H9 (cell line): ENCODE measurements around the gene PRLH. TPM values are rescaled to one million over a fixed set of nuclear protein-coding genes. Genes with fewer than 3 reads are reported as not detected.
A peak's percentile ranks its signal among the peaks of the same experiment; 100 is the strongest.

ENCODE experiments used
- DNase-seq: peaks from one replicate; pipeline ENCODE4 v3.0.0-alpha.2; 2017
- H2AFZ ChIP-seq: one replicate; pipeline ENCODE4 v1.6.1; 2013; ENCODE audit warnings: mild to moderate bottlenecking, low read length, control low read depth, moderate library complexity
- H2AK5ac ChIP-seq: 2 replicates; pipeline ENCODE4 v1.6.1; 2013; ENCODE audit warnings: low read length, control low read depth, mixed read lengths; ENCODE audit not compliant: insufficient read length
- H2BK120ac ChIP-seq: one replicate; pipeline ENCODE4 v1.6.1; 2013; ENCODE audit warnings: low read depth, mild to moderate bottlenecking, low read length, control low read depth, inconsistent platforms; ENCODE audit not compliant: poor library complexity, severe bottlenecking
- H2BK12ac ChIP-seq: 2 replicates; pipeline ENCODE4 v1.6.1; 2013; ENCODE audit warnings: low read length, control low read depth, mixed read lengths, low read depth; ENCODE audit not compliant: insufficient read length
- H2BK15ac ChIP-seq: 2 replicates; pipeline ENCODE4 v1.6.1; 2013; ENCODE audit warnings: low read depth, low read length, control low read depth
- H2BK20ac ChIP-seq: one replicate; pipeline ENCODE4 v1.6.1; 2013; ENCODE audit warnings: low read depth, mild to moderate bottlenecking, low read length, control low read depth, inconsistent platforms; ENCODE audit not compliant: poor library complexity, severe bottlenecking
- H2BK5ac ChIP-seq: 2 replicates; pipeline ENCODE4 v1.6.1; 2013; ENCODE audit warnings: low read length, control low read depth, mixed read lengths; ENCODE audit not compliant: insufficient read length
- H3K14ac ChIP-seq: 2 replicates; pipeline ENCODE4 v1.6.1; 2013; ENCODE audit warnings: low read length, control low read depth; ENCODE audit not compliant: insufficient read depth
- H3K18ac ChIP-seq: 2 replicates; pipeline ENCODE4 v1.6.1; 2013; ENCODE audit warnings: low read depth, mild to moderate bottlenecking, mixed read lengths, low read length, control low read depth; ENCODE audit not compliant: insufficient read length
- H3K23ac ChIP-seq: 2 replicates; pipeline ENCODE4 v1.6.1; 2013; ENCODE audit warnings: low read length, control low read depth, mixed read lengths, low read depth; ENCODE audit not compliant: insufficient read length
- H3K23me2 ChIP-seq: 2 replicates; pipeline ENCODE4 v1.6.1; 2013; ENCODE audit warnings: low read depth, mild to moderate bottlenecking, mixed read lengths, low read length, control low read depth; ENCODE audit not compliant: insufficient read length, poor library complexity, severe bottlenecking
- H3K27ac ChIP-seq: 2 replicates; pipeline ENCODE4 v1.5.1; 2013; ENCODE audit warnings: low read length, control low read depth, mixed read lengths, low read depth; ENCODE audit not compliant: insufficient read length
- H3K27me3 ChIP-seq: 2 replicates; pipeline ENCODE4 v1.6.1; 2013; ENCODE audit warnings: low read length, control low read depth, inconsistent platforms; ENCODE audit not compliant: insufficient read depth
- H3K4ac ChIP-seq: 2 replicates; pipeline ENCODE4 v1.6.1; 2013; ENCODE audit warnings: low read depth, mild to moderate bottlenecking, control low read depth, inconsistent platforms, low read length, moderate library complexity
- H3K4me1 ChIP-seq: 2 replicates; pipeline ENCODE4 v1.6.1; 2013; ENCODE audit warnings: low read length, control low read depth, inconsistent platforms; ENCODE audit not compliant: insufficient read depth
- H3K4me2 ChIP-seq: 2 replicates; pipeline ENCODE4 v1.6.1; 2013; ENCODE audit warnings: low read length, control low read depth, mixed read lengths; ENCODE audit not compliant: insufficient read length, insufficient read depth
- H3K56ac ChIP-seq: 2 replicates; pipeline ENCODE4 v1.6.1; 2013; ENCODE audit warnings: low read depth, mild to moderate bottlenecking, mixed read lengths, low read length, control low read depth; ENCODE audit not compliant: insufficient read length
- H3K79me1 ChIP-seq: 2 replicates; pipeline ENCODE4 v1.6.1; 2013; ENCODE audit warnings: low read depth, mild to moderate bottlenecking, moderate library complexity, low read length, control low read depth, inconsistent platforms; ENCODE audit not compliant: insufficient read depth, poor library complexity, severe bottlenecking
- H3K79me2 ChIP-seq: 2 replicates; pipeline ENCODE4 v1.6.1; 2013; ENCODE audit warnings: low read length, control low read depth, inconsistent platforms; ENCODE audit not compliant: insufficient read depth
- H3K9ac ChIP-seq: 2 replicates; pipeline ENCODE4 v1.6.1; 2013; ENCODE audit warnings: low read length, control low read depth, mixed read lengths; ENCODE audit not compliant: insufficient read length; ENCODE audit errors: extremely low read depth
- H3K9me3 ChIP-seq: one replicate; pipeline ENCODE4 v1.6.1; 2013; ENCODE audit warnings: low read depth, low read length, inconsistent platforms; ENCODE audit not compliant: control insufficient read depth
- H3T11ph ChIP-seq: one replicate; pipeline ENCODE4 v1.6.1; 2013; ENCODE audit warnings: mild to moderate bottlenecking, low read length, control low read depth, inconsistent platforms
- H4K20me1 ChIP-seq: one replicate; pipeline ENCODE4 v1.6.1; 2013; ENCODE audit not compliant: control insufficient read depth, insufficient read length, insufficient read depth
- H4K5ac ChIP-seq: 2 replicates; pipeline ENCODE4 v1.6.1; 2013; ENCODE audit warnings: low read depth, mild to moderate bottlenecking, mixed read lengths, low read length, control low read depth; ENCODE audit not compliant: insufficient read length
- H4K8ac ChIP-seq: replicated peaks from 2 replicates; pipeline ENCODE4 v1.6.1; 2013; ENCODE audit warnings: low read length, control low read depth, mixed read lengths, low read depth; ENCODE audit not compliant: insufficient read length
- H4K91ac ChIP-seq: 2 replicates; pipeline ENCODE4 v1.6.1; 2013; ENCODE audit warnings: low read depth, mild to moderate bottlenecking, moderate library complexity, mixed read lengths, low read length, control low read depth; ENCODE audit not compliant: insufficient read length
- H3K27ac Mint-ChIP-seq, 3 experiments: 2 replicates in 2 of 3; 3 replicates in 1 of 3; pipeline ENCODE4 v1.8.0; 2020 to 2021; ENCODE audit warnings: mixed read lengths in 3 of 3, mild to moderate bottlenecking in 1 of 3, moderate library complexity in 1 of 3
- H3K27me3 Mint-ChIP-seq: 2 replicates; pipeline ENCODE4 v1.8.0; 2021; ENCODE audit warnings: low read depth, mild to moderate bottlenecking, moderate library complexity, mixed read lengths
- H3K36me3 Mint-ChIP-seq, 3 experiments: 2 replicates in 2 of 3; 3 replicates in 1 of 3; pipeline ENCODE4 v1.8.0; 2020 to 2021; ENCODE audit warnings: low read depth in 3 of 3, mixed read lengths in 3 of 3; ENCODE audit not compliant: insufficient read depth in 1 of 3
- H3K4me1 Mint-ChIP-seq, 2 experiments: 2 replicates each; pipeline ENCODE4 v1.8.0; 2020; ENCODE audit warnings: mixed read lengths in 2 of 2
- H3K4me3 Mint-ChIP-seq, 2 experiments: 2 replicates in 1 of 2; 3 replicates in 1 of 2; pipeline ENCODE4 v1.8.0; 2020 to 2021; ENCODE audit warnings: mild to moderate bottlenecking in 2 of 2, mixed read lengths in 2 of 2, moderate library complexity in 1 of 2
- H3K9me3 Mint-ChIP-seq, 2 experiments: 2 replicates in 1 of 2; 3 replicates in 1 of 2; pipeline ENCODE4 v1.8.0; 2020; ENCODE audit warnings: mild to moderate bottlenecking in 2 of 2, mixed read lengths in 2 of 2, moderate library complexity in 1 of 2
- WGBS: extraction: QIAGEN DNeasy Blood & Tissue Kit; methylation state at CpG from one replicate; pipeline ENCODE4 v1.1.7; 2013; ENCODE audit warnings: missing lambda C conversion rate, low lambda C conversion rate, mixed read lengths; ENCODE audit not compliant: insufficient read length; ENCODE audit errors: extremely low coverage; 5-methylcytosine and 5-hydroxymethylcytosine counted together
- total RNA-seq: library from RNA; stranded (reverse); gene quantifications from 2 replicates; pipeline ENCODE4 v1.2.1, GENCODE V29; 2021
- TF ChIP-seq, protein P1 (sequence below): fragments of 200-600 bp; sonication (generic); conservative IDR thresholded peaks from 3 replicates; pipeline ENCODE4 v1.8.0; 2021; ENCODE audit warnings: antibody characterized with exemption, mild to moderate bottlenecking

PRLH gene
- total RNA-seq, 1 experiment from 2014 or later: not detected

GRCh38 chr2:237539681-237540080 lies 26.7 kb upstream of the PRLH start:
- no peak overlapping the region for H3K4me2 ChIP-seq
- H2BK5ac ChIP-seq: no peak overlapping the region
- no peak overlapping the region for H2AFZ ChIP-seq
- no peak overlapping the region for H3K18ac ChIP-seq
- H2BK12ac ChIP-seq: no peak overlapping the region
- no peak overlapping the region for H3T11ph ChIP-seq
- no peak overlapping the region for H2BK15ac ChIP-seq
- Mint-ChIP-seq H3K9me3 (peaks cover 0 to 3% of the 10 kb centered on the region in 2 experiments; a peak in 2 of 5 replicates), H3K27ac (peak overlapping the region in 1 of 3 experiments; percentile 57; a peak in 1 of 7 replicates), H3K4me3 (no peak overlapping the region), H3K4me1 (peaks cover 3 to 6% of the 10 kb centered on the region in 2 experiments; a peak in 1 of 4 replicates), H3K27me3 (peaks cover 5% of the 10 kb centered on the region), H3K36me3 (no peaks in the 10 kb centered on the region; a peak in 1 of 7 replicates)
- DNase-seq: no peak
- no peak overlapping the region for H3K56ac ChIP-seq
- no peaks in the 10 kb centered on the region for H3K4me1 ChIP-seq
- H3K79me2 ChIP-seq: no peaks in the 10 kb centered on the region
- no peak overlapping the region for H3K14ac ChIP-seq
- H2AK5ac ChIP-seq: no peak overlapping the region
- H3K23me2 ChIP-seq: peaks cover 2% of the 10 kb centered on the region
- H3K27ac ChIP-seq: no peak overlapping the region
- no peak overlapping the region for H2BK20ac ChIP-seq
- H4K8ac ChIP-seq: no peak overlapping the region
- no peak overlapping the region for H4K91ac ChIP-seq
- TF ChIP-seq, protein P1, sequence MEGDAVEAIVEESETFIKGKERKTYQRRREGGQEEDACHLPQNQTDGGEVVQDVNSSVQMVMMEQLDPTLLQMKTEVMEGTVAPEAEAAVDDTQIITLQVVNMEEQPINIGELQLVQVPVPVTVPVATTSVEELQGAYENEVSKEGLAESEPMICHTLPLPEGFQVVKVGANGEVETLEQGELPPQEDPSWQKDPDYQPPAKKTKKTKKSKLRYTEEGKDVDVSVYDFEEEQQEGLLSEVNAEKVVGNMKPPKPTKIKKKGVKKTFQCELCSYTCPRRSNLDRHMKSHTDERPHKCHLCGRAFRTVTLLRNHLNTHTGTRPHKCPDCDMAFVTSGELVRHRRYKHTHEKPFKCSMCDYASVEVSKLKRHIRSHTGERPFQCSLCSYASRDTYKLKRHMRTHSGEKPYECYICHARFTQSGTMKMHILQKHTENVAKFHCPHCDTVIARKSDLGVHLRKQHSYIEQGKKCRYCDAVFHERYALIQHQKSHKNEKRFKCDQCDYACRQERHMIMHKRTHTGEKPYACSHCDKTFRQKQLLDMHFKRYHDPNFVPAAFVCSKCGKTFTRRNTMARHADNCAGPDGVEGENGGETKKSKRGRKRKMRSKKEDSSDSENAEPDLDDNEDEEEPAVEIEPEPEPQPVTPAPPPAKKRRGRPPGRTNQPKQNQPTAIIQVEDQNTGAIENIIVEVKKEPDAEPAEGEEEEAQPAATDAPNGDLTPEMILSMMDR: no peak
- no peaks in the 10 kb centered on the region for H3K79me1 ChIP-seq
- no peak overlapping the region for H2BK120ac ChIP-seq
- H4K20me1 ChIP-seq: no peaks in the 10 kb centered on the region
- no peaks in the 10 kb centered on the region for H3K9me3 ChIP-seq
- no peak overlapping the region for H3K9ac ChIP-seq
- WGBS: no CpG with 5 or more reads among the region's 6 CpGs
- H4K5ac ChIP-seq: no peak overlapping the region
- H3K4ac ChIP-seq: no peak overlapping the region
- H3K27me3 ChIP-seq: no peaks in the 10 kb centered on the region
- H3K23ac ChIP-seq: no peak overlapping the region
